ENCODE results near the gene TAF1B.

The TAF1B gene

GRCh38 chr2:9961013-9961412 lies 117.7 kb downstream of the TAF1B start:
- Histone ChIP-seq H3F3A (ENCODE audit: insufficient read depth) (no peaks in the 10 kb centered on the region), H3K79me2 (ENCODE audit: insufficient read depth, low read length) (no peaks in the 10 kb centered on the region), H3K36me3 (ENCODE audit: low read length) (no peaks in the 10 kb centered on the region), H2AFZ (ENCODE audit: low read depth, low read length, severe bottlenecking) (no peak overlapping the region), H3K9me2 (replicated peaks; ENCODE audit: insufficient read depth, low read length) (no peaks in the 10 kb centered on the region), H3K9ac (ENCODE audit: low read length) (no peak overlapping the region), H3K4me3 (ENCODE audit: insufficient read depth, low read length, poor library complexity, severe bottlenecking) (no peak overlapping the region), H3K4me2 (ENCODE audit: low read depth, low read length, poor library complexity, severe bottlenecking) (no peak overlapping the region), H3K27ac (ENCODE audit: low read depth, low read length) (no peak overlapping the region), H3K27me3 (ENCODE audit: low read length) (no peaks in the 10 kb centered on the region), H3K9me3 (ENCODE audit: insufficient read depth, low read length) (no peaks in the 10 kb centered on the region), H4K20me1 (ENCODE audit: low read depth, low read length) (no peaks in the 10 kb centered on the region)
- TF ChIP-seq EZH2phosphoT487 (conservative IDR thresholded peaks at IDR 0.05; ENCODE audit: low read length) = no peak
- no peak for TF ChIP-seq CTCF (IDR thresholded peaks at IDR 0.05; ENCODE audit: insufficient read depth, low read length, poor library complexity, severe bottlenecking)

GRCh38 chr2:9964334-9964980 lies 121.2 kb downstream of the TAF1B start:
- Histone ChIP-seq H3K79me2 (ENCODE audit: insufficient read depth, low read length) (no peaks in the 10 kb centered on the region), H3K4me2 (ENCODE audit: low read depth, low read length, poor library complexity, severe bottlenecking) (no peak overlapping the region), H3K9ac (ENCODE audit: low read length) (no peak overlapping the region), H3K36me3 (ENCODE audit: low read length) (no peaks in the 10 kb centered on the region), H3K27me3 (ENCODE audit: low read length) (no peaks in the 10 kb centered on the region), H3K4me3 (ENCODE audit: insufficient read depth, low read length, poor library complexity, severe bottlenecking) (no peak overlapping the region), H3K9me2 (replicated peaks; ENCODE audit: insufficient read depth, low read length) (no peaks in the 10 kb centered on the region), H3K9me3 (ENCODE audit: insufficient read depth, low read length) (no peaks in the 10 kb centered on the region), H3F3A (ENCODE audit: insufficient read depth) (no peaks in the 10 kb centered on the region), H2AFZ (ENCODE audit: low read depth, low read length, severe bottlenecking) (no peak overlapping the region), H4K20me1 (ENCODE audit: low read depth, low read length) (no peaks in the 10 kb centered on the region), H3K27ac (ENCODE audit: low read depth, low read length) (no peak overlapping the region)
- TF ChIP-seq EZH2phosphoT487 (conservative IDR thresholded peaks at IDR 0.05; ENCODE audit: low read length) = no peak
- no peak for TF ChIP-seq CTCF (IDR thresholded peaks at IDR 0.05; ENCODE audit: insufficient read depth, low read length, poor library complexity, severe bottlenecking)

- no peak overlapping the region for H3K9ac ChIP-seq (ENCODE audit: low read length)
Observed at GRCh38 chr2:9965119-9965822, 122.0 kb downstream of the TAF1B start.

More at GRCh38 chr2:9965119-9965822, 122.0 kb downstream of the TAF1B start:
- Histone ChIP-seq H3F3A (ENCODE audit: insufficient read depth) (no peaks in the 10 kb centered on the region), H4K20me1 (ENCODE audit: low read depth, low read length) (no peaks in the 10 kb centered on the region), H3K4me2 (ENCODE audit: low read depth, low read length, poor library complexity, severe bottlenecking) (no peak overlapping the region), H3K4me3 (ENCODE audit: insufficient read depth, low read length, poor library complexity, severe bottlenecking) (no peak overlapping the region), H3K79me2 (ENCODE audit: insufficient read depth, low read length) (no peaks in the 10 kb centered on the region), H3K27me3 (ENCODE audit: low read length) (no peaks in the 10 kb centered on the region), H3K9me2 (replicated peaks; ENCODE audit: insufficient read depth, low read length) (no peaks in the 10 kb centered on the region), H3K9me3 (ENCODE audit: insufficient read depth, low read length) (no peaks in the 10 kb centered on the region), H2AFZ (ENCODE audit: low read depth, low read length, severe bottlenecking) (no peak overlapping the region), H3K36me3 (ENCODE audit: low read length) (no peaks in the 10 kb centered on the region), H3K27ac (ENCODE audit: low read depth, low read length) (no peak overlapping the region)
- TF ChIP-seq CTCF (IDR thresholded peaks at IDR 0.05; ENCODE audit: insufficient read depth, low read length, poor library complexity, severe bottlenecking) (no peak), EZH2phosphoT487 (conservative IDR thresholded peaks at IDR 0.05; ENCODE audit: low read length) (no peak)

Measured in SU-DHL-6 (cell line).